A549 (cell line): ENCODE data around the gene TBC1D12. TPM values are rescaled to one million over a fixed set of nuclear protein-coding genes. Genes with fewer than 3 reads are reported as not detected.

Experiments
- ATAC-seq, 2 experiments: fragments of 200-7000 bp in 1 of 2; fragments of >200 bp in 1 of 2; cut with Nextera tagmentation in 1 of 2; cut with Tn5 transposase in 1 of 2; 3 replicates each; pipeline versions ENCODE4 v1.8.0 to v1.9.1; 2018 to 2020; ENCODE audit warnings: mild to moderate bottlenecking in 1 of 2, moderate library complexity in 1 of 2
- CTCF ChIA-PET: fragments of 300-600 bp; sonication (Branson Sonifier 250); formaldehyde crosslinking; extraction: SDS; loops from one replicate; lab custom pipeline; 2021; ENCODE audit warnings: antibody characterized with exemption, inconsistent platforms; lab: Yijun Ruan, JAX
- POLR2A ChIA-PET: fragments of 350-600 bp; formaldehyde crosslinking; extraction: SDS; loops from one replicate; lab custom pipeline; 2021; ENCODE audit warnings: antibody characterized with exemption, inconsistent platforms; lab: Yijun Ruan, JAX
- DNase-seq, 2 experiments: peaks; one replicate each; pipeline versions ENCODE4 v3.0.0 to v3.0.0-alpha.2; 2011 to 2016; ENCODE audit warnings: low read depth in 1 of 2, low spot score in 1 of 2
- FAIRE-seq: peaks from 2 replicates; lab custom pipeline; 2011; peaks lifted over from hg19 to GRCh38; lab: Jason Lieb, UNC
- H3K27ac ChIP-seq, 2 experiments: fragments of >200 bp; sonication (Bioruptor Twin); formaldehyde crosslinking; 3 replicates each; pipeline ENCODE4 v1.5.1; 2016 to 2017
- H3K4me1 ChIP-seq: fragments of >200 bp; sonication (Bioruptor Twin); formaldehyde crosslinking; 3 replicates; pipeline ENCODE4 v1.6.1; 2016
- H3K4me2 ChIP-seq: fragments of >200 bp; sonication (Bioruptor Twin); formaldehyde crosslinking; 3 replicates; pipeline ENCODE4 v1.6.1; 2016
- H3K4me3 ChIP-seq: fragments of >200 bp; sonication (Bioruptor Twin); formaldehyde crosslinking; 3 replicates; pipeline ENCODE4 v1.5.1; 2016
- H3K9me3 ChIP-seq: fragments of >200 bp; sonication (Bioruptor Twin); formaldehyde crosslinking; 3 replicates; pipeline ENCODE4 v1.6.1; 2016
- CEBPB ChIP-seq, 2 experiments: fragments of >200 bp in 1 of 2; sonication (Bioruptor Twin) in 1 of 2; formaldehyde crosslinking in 1 of 2; IDR thresholded peaks; 2 replicates each; pipeline ENCODE4 v1.6.1; 2012 to 2016
- CHD2 ChIP-seq: fragments of 150-350 bp; IDR thresholded peaks from 2 replicates; pipeline ENCODE4 v1.6.1; 2014; ENCODE audit warnings: low read length; ENCODE audit not compliant: partially characterized antibody
- EHMT2 ChIP-seq: fragments of 200-600 bp; sonication (generic); IDR thresholded peaks from 2 replicates; pipeline ENCODE4 v1.6.1; 2016; ENCODE audit warnings: antibody characterized with exemption, low read depth, mild to moderate bottlenecking, moderate library complexity
- FOXS1 ChIP-seq: fragments of 250-450 bp; sonication (Bioruptor Pico); IDR thresholded peaks from 2 replicates; pipeline ENCODE4 v1.5.0; 2020; ENCODE audit warnings: mild to moderate bottlenecking, moderate library complexity
- GATA3 ChIP-seq: IDR thresholded peaks from 2 replicates; pipeline ENCODE4 v1.6.1; 2012; ENCODE audit warnings: borderline replicate concordance
- HES2 ChIP-seq: fragments of >200 bp; sonication (Bioruptor Twin); formaldehyde crosslinking; IDR thresholded peaks from 2 replicates; pipeline ENCODE4 v1.6.1; 2016
- HOXB13 ChIP-seq: fragments of 250-450 bp; sonication (Bioruptor Pico); IDR thresholded peaks from 2 replicates; pipeline ENCODE4 v1.5.0; 2020; ENCODE audit warnings: low read depth, mild to moderate bottlenecking, moderate library complexity
- MAZ ChIP-seq: fragments of 150-350 bp; IDR thresholded peaks from 2 replicates; pipeline ENCODE4 v1.6.1; 2014; ENCODE audit warnings: antibody characterized with exemption, low read depth, low read length, borderline replicate concordance
- MYC ChIP-seq: IDR thresholded peaks from 2 replicates; pipeline ENCODE4 v1.6.1; 2012; ENCODE audit warnings: mild to moderate bottlenecking, inconsistent platforms, low read length, improper control_type of control experiment, borderline replicate concordance
- NFE2L2 ChIP-seq: fragments of 150-350 bp; conservative IDR thresholded peaks from 2 replicates; pipeline ENCODE4 v1.6.1; 2014; ENCODE audit warnings: low read length
- POLR2A ChIP-seq: IDR thresholded peaks from 2 replicates; pipeline ENCODE4 v1.6.1; 2012; ENCODE audit warnings: mild to moderate bottlenecking, low read length
- POLR2AphosphoS2 ChIP-seq: conservative IDR thresholded peaks from 2 replicates; pipeline ENCODE4 v1.6.1; 2012; ENCODE audit warnings: low read length, improper control_type of control experiment, inconsistent platforms
- RAD21 ChIP-seq, 2 experiments: fragments of >200 bp in 1 of 2; sonication (Bioruptor Twin) in 1 of 2; formaldehyde crosslinking in 1 of 2; IDR thresholded peaks in 1 of 2; conservative IDR thresholded peaks in 1 of 2; 2 replicates in 1 of 2; 3 replicates in 1 of 2; pipeline ENCODE4 v1.6.1; 2012 to 2018; ENCODE audit warnings: inconsistent platforms in 1 of 2
- REST ChIP-seq: fragments of 200-600 bp; sonication (generic); IDR thresholded peaks from 2 replicates; pipeline ENCODE4 v1.6.1; 2016; ENCODE audit warnings: antibody characterized with exemption, mild to moderate bottlenecking, moderate library complexity
- RFX5 ChIP-seq: fragments of 450-650 bp; IDR thresholded peaks from 2 replicates; pipeline ENCODE4 v1.7.1; 2014; ENCODE audit warnings: antibody characterized with exemption, mild to moderate bottlenecking, moderate library complexity
- SREBF2 ChIP-seq: fragments of 450-650 bp; IDR thresholded peaks from 2 replicates; pipeline ENCODE4 v1.6.1; 2014; ENCODE audit warnings: mild to moderate bottlenecking, moderate library complexity
- USF2 ChIP-seq: fragments of 450-650 bp; IDR thresholded peaks from 2 replicates; pipeline ENCODE4 v1.6.1; 2014; ENCODE audit warnings: antibody characterized with exemption
- ZC3H11A ChIP-seq: fragments of 450-650 bp; IDR thresholded peaks from 2 replicates; pipeline ENCODE4 v1.6.1; 2014; ENCODE audit warnings: antibody characterized with exemption, mild to moderate bottlenecking
- ZSCAN20 ChIP-seq: fragments of 250-450 bp; sonication (Bioruptor Pico); IDR thresholded peaks from 2 replicates; pipeline ENCODE4 v1.8.0; 2022; ENCODE audit warnings: mild to moderate bottlenecking, moderate library complexity
- WGBS: methylation state at CpG from one replicate; pipeline ENCODE4 v1.1.6; 2017; ENCODE audit errors: missing lambda C conversion rate; 5-methylcytosine and 5-hydroxymethylcytosine counted together
- polyA plus RNA-seq, 4 experiments: library from polyadenylated mRNA; depleted of rRNA in 3 of 4; stranded (reverse); fragments of >200 nt; fragmentation: RNase III in 1 of 4; extraction: RNeasy Plus Mini Kit Qiagen cat#74134 plus additional on column Dnase treatment in 1 of 4; gene quantifications; 2 replicates in 3 of 4; 3 replicates in 1 of 4; pipeline ENCODE4 v1.2.3, GENCODE V29; 2011 to 2017

The TBC1D12 gene
- polyA plus RNA-seq, 2 of the 4 experiments (the other 2 are of a cell fraction): 4.4 to 5.7 TPM

GRCh38 chr10:94571081-94571480 lies 168.7 kb downstream of the TBC1D12 start:
- no peak for DNase-seq
- ChIA-PET POLR2A (no interaction called here), CTCF (no interaction called here)
- Histone ChIP-seq H3K9me3 (no peaks in the 10 kb centered on the region), H3K4me3 (no peak overlapping the region), H3K4me1 (no peaks in the 10 kb centered on the region), H3K27ac (no peak overlapping the region), H3K4me2 (no peak overlapping the region)
- FAIRE-seq: no peak
- ATAC-seq: no peak
- TF ChIP-seq USF2 (no peak), MYC (no peak), RFX5 (no peak), EHMT2 (no peak), SREBF2 (no peak), FOXS1 (CRISPR knock-in tag) (no peak), GATA3 (no peak), RAD21 (conservative IDR thresholded peaks at IDR 0.05 in 1 of 2, IDR thresholded peaks at IDR 0.05 in 1 of 2) (no peak), POLR2A (no peak), HOXB13 (no peak), REST (no peak), NFE2L2 (no peak), ZSCAN20 (no peak)
- TF ChIP-seq, all 56 proteins: peak for 0

GRCh38 chr10:94571528-94571927 lies 169.2 kb downstream of the TBC1D12 start:
- no peak overlapping the region for H3K4me2 ChIP-seq
- TF ChIP-seq RAD21 (conservative IDR thresholded peaks at IDR 0.05 in 1 of 2, IDR thresholded peaks at IDR 0.05 in 1 of 2) (no peak), USF2 (no peak), ZC3H11A (no peak), CEBPB (IDR thresholded peaks at IDR 0.05) (no peak), POLR2A (no peak), MYC (no peak), GATA3 (no peak), SREBF2 (no peak), POLR2AphosphoS2 (no peak), MAZ (no peak), CHD2 (no peak)
- H3K9me3 ChIP-seq: no peaks in the 10 kb centered on the region
- POLR2A ChIA-PET: no interaction called here
- ATAC-seq (no peak), FAIRE-seq (no peak), DNase-seq (no peak)
- 85% methylated on average over 3 of the region's 3 CpGs for WGBS
- no peak overlapping the region for H3K4me3 ChIP-seq
- H3K4me1 ChIP-seq: no peaks in the 10 kb centered on the region
- CTCF ChIA-PET: no interaction called here
- no peak overlapping the region for H3K27ac ChIP-seq

GRCh38 chr10:94578790-94579189 lies 176.4 kb downstream of the TBC1D12 start:
- FAIRE-seq (no peak), DNase-seq (no peak), ATAC-seq (no peak; a peak in 1 of 6 replicates)
- 90% methylated on average over 4 of the region's 4 CpGs for WGBS
- H3K4me3 ChIP-seq: no peak overlapping the region
- no peak overlapping the region for H3K4me2 ChIP-seq
- POLR2A ChIA-PET: no interaction called here
- H3K4me1 ChIP-seq: peaks cover 7% of the 10 kb centered on the region; the same call in 2 of the 3 replicates
- CTCF ChIA-PET: interaction anchor here (0.6 kb wide), 1 partner anchor 644 kb away, joined by 3 read pairs; no protein-coding TSS in a partner anchor
- TF ChIP-seq HES2: no peak
- H3K9me3 ChIP-seq: no peaks in the 10 kb centered on the region
- no peak overlapping the region for H3K27ac ChIP-seq
